Left ventricle myocardium inferior (tissue), 1 donor: ENCODE measurements around the gene IQGAP1. TPM values are rescaled to one million over a fixed set of nuclear protein-coding genes. Genes with fewer than 3 reads are reported as not detected.
A peak's percentile ranks its signal among the peaks of the same experiment; 100 is the strongest.

Experiments used
- DNase-seq: peaks from one replicate; pipeline ENCODE4 v3.0.0-alpha.2; 2020
- H3K27ac ChIP-seq: fragments of 200-600 bp; replicated peaks from 2 replicates; pipeline ENCODE4 v1.8.0; 2021
- H3K27me3 ChIP-seq: fragments of 200-600 bp; 2 replicates; pipeline ENCODE4 v1.8.0; 2021; ENCODE audit warnings: low read depth
- H3K36me3 ChIP-seq: fragments of 200-600 bp; 2 replicates; pipeline ENCODE4 v1.8.0; 2021
- H3K4me1 ChIP-seq: fragments of 200-600 bp; 2 replicates; pipeline ENCODE4 v1.8.0; 2021
- H3K4me3 ChIP-seq: fragments of 200-600 bp; 2 replicates; pipeline ENCODE4 v1.8.0; 2021; ENCODE audit warnings: mild to moderate bottlenecking, moderate library complexity
- H3K9me3 ChIP-seq: fragments of 200-600 bp; replicated peaks from 2 replicates; pipeline ENCODE4 v1.8.0; 2021
- CTCF ChIP-seq: fragments of 200-600 bp; IDR thresholded peaks from 2 replicates; pipeline ENCODE4 v1.8.0; 2021; ENCODE audit warnings: antibody characterized with exemption, mild to moderate bottlenecking, borderline replicate concordance
- intact Hi-C: fragments of 100-400 bp; cut with micrococcal nuclease; formaldehyde crosslinking; loops from one replicate; pipeline ENCODE4 v1.11.0; 2022
- total RNA-seq: library from RNA; stranded (reverse); fragmentation: NEBNext Ultra II Directional; extraction: Animal tissue kit (Norgen Biotek cat#: 25700); gene quantifications from one replicate; pipeline ENCODE4 v1.2.1, GENCODE V29; 2021
- donor health status: DM: no; HTN: yes; CAD: no; lungs with severe emphysema.

Gene IQGAP1
- total RNA-seq, 1 donor from 2014 or later = 39.2 TPM

GRCh38 chr15:90362936-90363212 lies 25.2 kb upstream of the IQGAP1 start:
- Histone ChIP-seq H3K27ac (peak overlapping the region; percentile 83), H3K9me3 (no peaks in the 10 kb centered on the region), H3K27me3 (no peaks in the 10 kb centered on the region), H3K36me3 (peaks cover 20% of the 10 kb centered on the region), H3K4me3 (no peak overlapping the region), H3K4me1 (peaks cover 16% of the 10 kb centered on the region)
- no peak for DNase-seq
- TF ChIP-seq CTCF = no peak
- intact Hi-C loops = loop anchor here (5.0 kb wide), 1 partner anchor 119 kb away; no protein-coding TSS in a partner anchor

- intact Hi-C loops = loop anchor here (5.0 kb wide), 1 partner anchor 118 kb away; no protein-coding TSS in a partner anchor
- no peak for TF ChIP-seq CTCF
Observed at GRCh38 chr15:90364251-90364650, 23.8 kb upstream of the IQGAP1 start.

GRCh38 chr15:90365414-90366055 lies 22.5 kb upstream of the IQGAP1 start:
- Histone ChIP-seq H3K27me3 (no peaks in the 10 kb centered on the region), H3K4me3 (no peak overlapping the region), H3K4me1 (peaks cover 16% of the 10 kb centered on the region), H3K27ac (no peak overlapping the region), H3K9me3 (no peaks in the 10 kb centered on the region), H3K36me3 (peaks cover 6% of the 10 kb centered on the region)
- DNase-seq = no peak
- intact Hi-C loops = no loop called here
- TF ChIP-seq CTCF = no peak

More at GRCh38 chr15:90364251-90364650, 23.8 kb upstream of the IQGAP1 start:
- no peak overlapping the region for H3K27ac ChIP-seq
- H3K4me1 ChIP-seq = peaks cover 16% of the 10 kb centered on the region
- H3K27me3 ChIP-seq = no peaks in the 10 kb centered on the region
- no peak overlapping the region for H3K4me3 ChIP-seq
- no peak for DNase-seq
- H3K9me3 ChIP-seq = no peaks in the 10 kb centered on the region
- H3K36me3 ChIP-seq = peaks cover 19% of the 10 kb centered on the region

- Histone ChIP-seq H3K36me3 (no peaks in the 10 kb centered on the region), H3K27me3 (no peaks in the 10 kb centered on the region), H3K4me3 (no peak overlapping the region), H3K27ac (peak overlapping the region; percentile 50), H3K4me1 (peaks cover 8% of the 10 kb centered on the region), H3K9me3 (no peaks in the 10 kb centered on the region)
- intact Hi-C loops = no loop called here
- no peak for TF ChIP-seq CTCF
- no peak for DNase-seq
Observed at GRCh38 chr15:90367576-90367975, 20.5 kb upstream of the IQGAP1 start.

GRCh38 chr15:90375071-90375470 lies 13.0 kb upstream of the IQGAP1 start:
- no peak for DNase-seq
- TF ChIP-seq CTCF = no peak
- Histone ChIP-seq H3K27me3 (no peaks in the 10 kb centered on the region), H3K4me1 (peaks cover 11% of the 10 kb centered on the region), H3K9me3 (peaks cover 12% of the 10 kb centered on the region), H3K4me3 (no peak overlapping the region), H3K36me3 (no peaks in the 10 kb centered on the region), H3K27ac (no peak overlapping the region)
- intact Hi-C loops = no loop called here
